Liver (tissue), 3 donors: Measurements from ENCODE around the gene ARHGAP12.
"Not testable (repeated sequence)": the region's sequence is repeated elsewhere in the genome, so short reads cannot be mapped to it uniquely, and the experiment has no call there.

Experiments
- CTCF ChIP-seq: fragments of 150-350 bp; IDR thresholded peaks from 2 replicates; pipeline ENCODE4 v1.5.1; 2017; ENCODE audit warnings: improper control_type of control experiment, low read depth, low read length; ENCODE audit not compliant: missing input control
- JUND ChIP-seq, 2 donors: IDR thresholded peaks; 2 replicates each; pipeline ENCODE4 v1.6.1; 2016; ENCODE audit warnings: antibody characterized with exemption in 2 of 2
- donor health status: healthy.
- donor health status: healthy.

DNA sequence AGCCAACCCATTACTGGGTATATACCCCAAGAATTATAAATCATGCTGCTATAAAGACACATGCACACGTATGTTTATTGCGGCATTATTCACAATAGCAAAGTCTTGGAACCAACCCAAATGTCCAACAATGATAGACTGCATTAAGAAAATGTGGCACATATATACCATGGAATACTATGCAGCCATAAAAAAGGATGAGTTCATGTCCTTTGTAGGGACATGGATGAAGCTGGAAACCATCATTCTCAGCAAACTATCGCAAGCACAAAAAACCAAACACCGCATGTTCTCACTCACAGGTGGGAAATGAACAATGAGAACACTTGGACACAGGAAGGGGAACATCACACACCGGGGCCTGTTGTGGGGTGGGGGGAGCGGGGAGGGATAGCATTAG lies 32.9 kb downstream of the ARHGAP12 start:
- not testable (repeated sequence) for TF ChIP-seq JUND (IDR thresholded peaks at IDR 0.05); CTCF
